Gastroesophageal sphincter (tissue), 3 donors: Measurements from ENCODE around the gene LINS1.

ENCODE experiments used
- CTCF ChIP-seq, 4 experiments: fragments of 200-600 bp in 2 of 4; fragments of 450-650 bp in 2 of 4; sonication (generic) in 1 of 4; IDR thresholded peaks; one replicate each; pipeline ENCODE4 v1.5.1; 2017 to 2019; ENCODE audit warnings: antibody characterized with exemption in 4 of 4, mild to moderate bottlenecking in 2 of 4, moderate library complexity in 2 of 4
- EP300 ChIP-seq: sonication (generic); formaldehyde crosslinking; IDR thresholded peaks from one replicate; pipeline ENCODE4 v1.6.1; 2017; ENCODE audit warnings: antibody characterized with exemption, mild to moderate bottlenecking
- POLR2A ChIP-seq, 2 donors: fragments of 450-650 bp; IDR thresholded peaks; one replicate each; pipeline ENCODE4 v1.6.1; 2017; ENCODE audit warnings: antibody characterized with exemption in 2 of 2, mild to moderate bottlenecking in 2 of 2, moderate library complexity in 1 of 2
- POLR2AphosphoS5 ChIP-seq: sonication (generic); formaldehyde crosslinking; IDR thresholded peaks from one replicate; pipeline ENCODE4 v1.6.1; 2017; ENCODE audit warnings: antibody characterized with exemption

- no peak for TF ChIP-seq CTCF (IDR thresholded peaks at IDR 0.05)
- TF ChIP-seq EP300 = no peak
- TF ChIP-seq POLR2A (IDR thresholded peaks at IDR 0.05) = no peak
- no peak for TF ChIP-seq POLR2AphosphoS5
Observed at GRCh38 chr15:100573526-100573925, 28.5 kb downstream of the LINS1 start.
